Naive thymus-derived CD4-positive, alpha-beta T cell (primary cell): ENCODE measurements around the gene RPTOR. TPM values are rescaled to one million over a fixed set of nuclear protein-coding genes. Genes with fewer than 3 reads are reported as not detected.
"Not testable (repeated sequence)": the region's sequence is repeated elsewhere in the genome, so short reads cannot be mapped to it uniquely, and the experiment has no call there.

Source experiments
- ATAC-seq: fragments of 150-1000 bp; cut with Tn5 transposase; 2 replicates; pipeline ENCODE4 v1.10.0; 2021; ENCODE audit warnings: mild to moderate bottlenecking, moderate library complexity
- CTCF ChIA-PET: fragments of 350-600 bp; sonication (Branson Sonifier 250); formaldehyde crosslinking; loops from one replicate; lab custom pipeline; 2021; ENCODE audit warnings: antibody characterized with exemption; lab: Charles Lee
- POLR2A ChIA-PET: fragments of 350-600 bp; sonication (Branson Sonifier 250); formaldehyde crosslinking; loops from one replicate; lab custom pipeline; 2021; ENCODE audit warnings: antibody characterized with exemption, inconsistent platforms; lab: Charles Lee
- DNase-seq, 9 donors: peaks; one replicate each; pipeline versions ENCODE4 v3.0.0 to v3.0.0-alpha.2; 2020 to 2022; ENCODE audit warnings: mixed read lengths in 1 of 9
- H3K27ac ChIP-seq: one replicate; pipeline ENCODE4 v1.7.0; 2013; ENCODE audit warnings: mild to moderate bottlenecking, low read depth, low read length, moderate library complexity
- H3K27me3 ChIP-seq, 2 donors: one replicate each; pipeline ENCODE4 v1.7.0; 2013; ENCODE audit warnings: low read length in 2 of 2, mild to moderate bottlenecking in 2 of 2, moderate library complexity in 2 of 2; ENCODE audit not compliant: control insufficient read depth in 2 of 2, insufficient read depth in 2 of 2
- H3K36me3 ChIP-seq, 3 experiments: 1 replicate in 2 of 3; 2 replicates in 1 of 3; pipeline ENCODE4 v1.7.0; 2013; ENCODE audit warnings: low read length in 3 of 3, mild to moderate bottlenecking in 3 of 3, moderate library complexity in 1 of 3; ENCODE audit not compliant: insufficient read depth in 3 of 3, control insufficient read depth in 2 of 3
- H3K4me1 ChIP-seq, 2 donors: one replicate each; pipeline ENCODE4 v1.7.0; 2013; ENCODE audit warnings: low read length in 2 of 2, mild to moderate bottlenecking in 2 of 2, moderate library complexity in 1 of 2; ENCODE audit not compliant: control insufficient read depth in 2 of 2, insufficient read depth in 2 of 2
- H3K4me3 ChIP-seq: 2 replicates; pipeline ENCODE4 v1.7.0; 2013; ENCODE audit warnings: mild to moderate bottlenecking, low read length
- H3K9me3 ChIP-seq, 3 experiments: 1 replicate in 2 of 3; 2 replicates in 1 of 3; pipeline ENCODE4 v1.7.0; 2013; ENCODE audit warnings: low read length in 3 of 3; ENCODE audit not compliant: control insufficient read depth in 2 of 3
- H3K27ac Mint-ChIP-seq, 9 donors: one replicate each; pipeline ENCODE4 v1.8.0; 2020 to 2022; ENCODE audit warnings: mixed read lengths in 9 of 9, mild to moderate bottlenecking in 8 of 9, moderate library complexity in 5 of 9, inconsistent platforms in 2 of 9
- H3K27me3 Mint-ChIP-seq, 5 donors: one replicate each; pipeline ENCODE4 v1.8.0; 2021 to 2022; ENCODE audit warnings: mixed read lengths in 5 of 5, mild to moderate bottlenecking in 1 of 5
- H3K36me3 Mint-ChIP-seq, 5 donors: one replicate each; pipeline ENCODE4 v1.8.0; 2020 to 2022; ENCODE audit warnings: mixed read lengths in 5 of 5, mild to moderate bottlenecking in 3 of 5, inconsistent platforms in 1 of 5
- H3K4me1 Mint-ChIP-seq, 7 donors: one replicate each; pipeline ENCODE4 v1.8.0; 2020 to 2022; ENCODE audit warnings: mixed read lengths in 7 of 7, mild to moderate bottlenecking in 3 of 7, inconsistent platforms in 1 of 7
- H3K4me3 Mint-ChIP-seq, 10 donors: one replicate each; pipeline ENCODE4 v1.8.0; 2020 to 2022; ENCODE audit warnings: mild to moderate bottlenecking in 10 of 10, mixed read lengths in 10 of 10, moderate library complexity in 6 of 10, inconsistent platforms in 2 of 10
- H3K9me3 Mint-ChIP-seq, 11 donors: one replicate each; pipeline ENCODE4 v1.8.0; 2020 to 2022; ENCODE audit warnings: mixed read lengths in 11 of 11, mild to moderate bottlenecking in 4 of 11, inconsistent platforms in 1 of 11, moderate library complexity in 1 of 11
- intact Hi-C, 2 donors: fragments of 100-400 bp; cut with micrococcal nuclease; formaldehyde crosslinking; loops; one replicate each; pipeline ENCODE4 v1.15.1; 2023
- polyA plus RNA-seq, 2 donors: library from polyadenylated mRNA; unstranded; fragments of 300-500 nt; fragmentation: Illumina TruSeq; gene quantifications; one replicate each; pipeline ENCODE4 v1.2.3, GENCODE V29; 2021
- total RNA-seq, 6 experiments: library from RNA in 5 of 6; stranded (reverse) in 5 of 6; gene quantifications; 1 replicate in 5 of 6; 2 replicates in 1 of 6; pipeline ENCODE4 v1.2.3 and lab custom pipeline; 2021 to 2026

The RPTOR gene
- total and polyA plus RNA-seq, 7 experiments from 2014 or later: 10.9 to 89.8 (median 59.9) TPM

GRCh38 chr17:80578668-80579388 lies 34.2 kb downstream of the RPTOR start:
- CTCF ChIA-PET, H3K27me3 ChIP-seq, H3K36me3 ChIP-seq, H3K4me1 ChIP-seq, H3K4me3 ChIP-seq, POLR2A ChIA-PET, H3K27ac ChIP-seq, H3K9me3 Mint-ChIP-seq, H3K27me3 Mint-ChIP-seq, ATAC-seq, DNase-seq, H3K27ac Mint-ChIP-seq, H3K9me3 ChIP-seq, H3K4me3 Mint-ChIP-seq: not testable (repeated sequence)
- intact Hi-C loops: loop anchor here (5.0 to 10.0 kb wide), 3 partner anchors 104 to 406 kb away; partner anchors contain the start of gene NPTX1 (in 2 of the 2)
- Mint-ChIP-seq H3K4me1 (peaks cover 17 to 53% (median 41%) of the 10 kb centered on the region in 7 donors), H3K36me3 (peaks cover under 1 to 20% (median 7%) of the 10 kb centered on the region in 5 donors)

- Histone ChIP-seq H3K27me3 (no peaks in the 10 kb centered on the region), H3K9me3 (no peaks in the 10 kb centered on the region), H3K4me1 (peaks cover 0 to 3% of the 10 kb centered on the region in 2 donors), H3K36me3 (peaks cover 0 to 4% (median 0%) of the 10 kb centered on the region in 3 experiments), H3K4me3 (no peak overlapping the region), H3K27ac (no peak overlapping the region)
- intact Hi-C loops: no loop called here
- CTCF ChIA-PET: no interaction called here
- Mint-ChIP-seq H3K9me3 (no peaks in the 10 kb centered on the region), H3K27ac (no peak overlapping the region), H3K4me3 (no peak overlapping the region), H3K36me3 (peaks cover 2 to 28% (median 7%) of the 10 kb centered on the region in 5 donors), H3K4me1 (peaks cover 22 to 61% (median 43%) of the 10 kb centered on the region in 7 donors), H3K27me3 (no peaks in the 10 kb centered on the region)
- POLR2A ChIA-PET: no interaction called here
- DNase-seq (no peak), ATAC-seq (no peak)
These were observed 37.5 kb downstream of the RPTOR start for GRCh38 chr17:80582165-80582564.

GRCh38 chr17:80584176-80584905 lies 39.7 kb downstream of the RPTOR start:
- CTCF ChIA-PET: interaction anchor here (0.6 to 1.5 kb wide), 4 partner anchors 8 to 157 kb away, joined by 3 to 8 read pairs (median 4); no protein-coding TSS in a partner anchor
- H3K4me1 Mint-ChIP-seq: peaks cover 23 to 65% (median 38%) of the 10 kb centered on the region in 7 donors
- intact Hi-C loops: no loop called here
- H3K36me3 Mint-ChIP-seq: peaks cover 2 to 27% (median 7%) of the 10 kb centered on the region in 5 donors
- Histone ChIP-seq H3K9me3 (no peaks in the 10 kb centered on the region), H3K36me3 (peaks cover 0 to 4% (median 0%) of the 10 kb centered on the region in 3 experiments), H3K27me3 (no peaks in the 10 kb centered on the region), H3K4me3 (no peak overlapping the region), H3K27ac (no peak overlapping the region), H3K4me1 (peaks cover 0 to 3% of the 10 kb centered on the region in 2 donors)
- DNase-seq (no peak), ATAC-seq (no peak)
- no peaks in the 10 kb centered on the region for H3K9me3 Mint-ChIP-seq
- H3K4me3 Mint-ChIP-seq: no peak overlapping the region
- no peaks in the 10 kb centered on the region for H3K27me3 Mint-ChIP-seq
- POLR2A ChIA-PET: no interaction called here
- H3K27ac Mint-ChIP-seq: no peak overlapping the region

GRCh38 chr17:80585890-80586845 lies 41.5 kb downstream of the RPTOR start:
- intact Hi-C loops: no loop called here
- no peak overlapping the region for H3K27ac ChIP-seq
- H3K27ac Mint-ChIP-seq: peak overlapping the region in 6 of 9 donors; percentile 45 to 86 (median 56)
- H3K9me3 ChIP-seq: no peaks in the 10 kb centered on the region
- peaks cover 0 to 4% (median 0%) of the 10 kb centered on the region in 3 experiments for H3K36me3 ChIP-seq
- no peaks in the 10 kb centered on the region for H3K27me3 Mint-ChIP-seq
- ChIA-PET POLR2A (interaction anchor here (0.6 to 1.2 kb wide), 2 partner anchors 77 to 188 kb away, joined by 3 read pairs; no protein-coding TSS in a partner anchor), CTCF (interaction anchor here (0.8 kb wide), 1 partner anchor 10 kb away, joined by 3 read pairs; no protein-coding TSS in a partner anchor)
- H3K4me3 ChIP-seq: no peak overlapping the region
- H3K27me3 ChIP-seq: no peaks in the 10 kb centered on the region
- H3K36me3 Mint-ChIP-seq: peaks cover 2 to 24% (median 6%) of the 10 kb centered on the region in 5 donors
- peaks cover 0 to 10% of the 10 kb centered on the region in 2 donors for H3K4me1 ChIP-seq
- DNase-seq (no peak), ATAC-seq (no peak)
- H3K9me3 Mint-ChIP-seq: no peaks in the 10 kb centered on the region
- peaks cover 33 to 77% (median 55%) of the 10 kb centered on the region in 7 donors for H3K4me1 Mint-ChIP-seq
- peak overlapping the region in 7 of 10 donors; percentile 30 to 66 (median 60) for H3K4me3 Mint-ChIP-seq

GRCh38 chr17:80586846-80587228 lies 42.2 kb downstream of the RPTOR start:
- no peak for ATAC-seq
- CTCF ChIA-PET: interaction anchor here (0.5 to 0.8 kb wide), 2 partner anchors 11 to 153 kb away, joined by 3 to 5 read pairs; no protein-coding TSS in a partner anchor
- Histone ChIP-seq H3K36me3 (peaks cover 0 to 3% (median 0%) of the 10 kb centered on the region in 3 experiments), H3K27me3 (no peaks in the 10 kb centered on the region), H3K4me3 (no peak overlapping the region), H3K4me1 (peaks cover 0 to 10% of the 10 kb centered on the region in 2 donors), H3K9me3 (no peaks in the 10 kb centered on the region), H3K27ac (no peak overlapping the region)
- Mint-ChIP-seq H3K36me3 (peaks cover 2 to 22% (median 4%) of the 10 kb centered on the region in 5 donors), H3K4me1 (peaks cover 39 to 80% (median 60%) of the 10 kb centered on the region in 7 donors), H3K27me3 (no peaks in the 10 kb centered on the region), H3K27ac (peak overlapping the region in 6 of 9 donors; percentile 45 to 86 (median 56)), H3K4me3 (peak overlapping the region in 7 of 10 donors; percentile 4 to 66 (median 60)), H3K9me3 (no peaks in the 10 kb centered on the region)
- POLR2A ChIA-PET: interaction anchor here (1.2 kb wide), 1 partner anchor 77 kb away, joined by 3 read pairs; no protein-coding TSS in a partner anchor
- intact Hi-C loops: no loop called here
- no peak for DNase-seq
